ENCODE data around the gene GAB1. TPM values are rescaled to one million over a fixed set of nuclear protein-coding genes. Genes with fewer than 3 reads are reported as not detected.

GAB1 gene
- total and polyA plus RNA-seq, 2 of the 13 experiments (the other 11 are each of a cell fraction or from before 2014, with no cell fraction given) = 8.7 to 14.7 TPM

GRCh38 chr4:143294310-143294709, 42.4 kb upstream of the GAB1 start:
- Histone ChIP-seq H3K9ac (ENCODE audit: insufficient read depth, low read depth, low read length) (no peak overlapping the region), H3K4me3 (replicated peaks in 1 of 3; ENCODE audit: insufficient read depth in 1 of 3, low read depth in 2 of 3, low read length in 3 of 3) (no peak overlapping the region), H3K4me2 (ENCODE audit: low read depth, low read length) (no peak overlapping the region), H4K20me1 (ENCODE audit: insufficient read depth, low read length) (no peaks in the 10 kb centered on the region), H3K79me2 (ENCODE audit: insufficient read depth, low read length) (no peaks in the 10 kb centered on the region), H3K36me3 (replicated peaks in 1 of 2; ENCODE audit: control insufficient read depth in 1 of 2, insufficient read depth in 2 of 2, low read length in 2 of 2) (no peaks in the 10 kb centered on the region), H3K4me1 (ENCODE audit: insufficient read depth, low read length) (no peaks in the 10 kb centered on the region), H3K9me3 (ENCODE audit: low read length) (no peaks in the 10 kb centered on the region), H2AFZ (ENCODE audit: low read length) (no peak overlapping the region), H3K27ac (ENCODE audit: extremely low read length, insufficient read depth, low read length) (no peak overlapping the region), H3K27me3 (ENCODE audit: control insufficient read depth in 1 of 2, insufficient read depth in 2 of 2, low read length in 2 of 2) (no peaks in the 10 kb centered on the region)
- WGBS (ENCODE audit: low lambda C conversion rate) = 14% methylated on average over 3 of the region's 3 CpGs
- intact Hi-C loops (cut with micrococcal nuclease; ENCODE audit: unreplicated experiment) (no loop called here), in situ Hi-C loops (cut with HindIII; ENCODE audit: extremely low pct_ligation_motif_present, low pct_unique_long_range_greater_than_20kb) (no loop called here)
- DNase-seq (ENCODE audit: low spot score) = no peak
- ChIA-PET POLR2A (no interaction called here), CTCF (ENCODE audit: low intra/inter-chr PET ratio, low total read pairs) (no interaction called here)
- TF ChIP-seq ZNF234 (CRISPR knock-in tag; conservative IDR thresholded peaks at IDR 0.05) (no peak), SKI (IDR thresholded peaks at IDR 0.05; ENCODE audit: partially characterized antibody) (no peak), CBX5 (CRISPR knock-in tag; IDR thresholded peaks at IDR 0.05; ENCODE audit: borderline replicate concordance) (no peak), SNAPC2 (CRISPR knock-in tag; IDR thresholded peaks at IDR 0.05) (no peak), KAT8 (CRISPR knock-in tag; IDR thresholded peaks at IDR 0.05) (no peak), ELK4 (CRISPR knock-in tag; IDR thresholded peaks at IDR 0.05; ENCODE audit: borderline replicate concordance) (no peak), FOXP4 (CRISPR knock-in tag; IDR thresholded peaks at IDR 0.05) (no peak), NAIF1 (CRISPR knock-in tag; IDR thresholded peaks at IDR 0.05; ENCODE audit: borderline replicate concordance) (no peak), ZNF329 (CRISPR knock-in tag; IDR thresholded peaks at IDR 0.05; ENCODE audit: low read depth) (no peak), HBP1 (CRISPR knock-in tag; IDR thresholded peaks at IDR 0.05; ENCODE audit: low read depth) (no peak), EEA1 (CRISPR knock-in tag; IDR thresholded peaks at IDR 0.05; ENCODE audit: borderline replicate concordance) (no peak), CEBPZ (IDR thresholded peaks at IDR 0.05; ENCODE audit: low read length) (no peak), ZNF740 (CRISPR knock-in tag; IDR thresholded peaks at IDR 0.05) (no peak), ZFP62 (CRISPR knock-in tag; IDR thresholded peaks at IDR 0.05) (no peak)
- no peak for FAIRE-seq
- ATAC-seq = no peak
- no TSS peak for BruUV-seq (replicated peaks)
